Measurements from ENCODE around the gene SLC19A1. TPM values are rescaled to one million over a fixed set of nuclear protein-coding genes. Genes with fewer than 3 reads are reported as not detected.
A peak's percentile ranks its signal among the peaks of the same experiment; 100 is the strongest.
"Not testable (repeated sequence)": the region's sequence is repeated elsewhere in the genome, so short reads cannot be mapped to it uniquely, and the experiment has no call there.

The SLC19A1 gene
- total RNA-seq, 2 donors from 2014 or later, result 12.2 to 15.5 TPM

- intact Hi-C loops (cut with DNase I), result no loop called here
- DNase-seq (ENCODE audit: low spot score), result no peak
- 49% methylated on average over 20 of the region's 20 CpGs for WGBS
- Histone ChIP-seq H3K9me3 (no peaks in the 10 kb centered on the region), H3K27me3 (replicated peaks; ENCODE audit: insufficient read depth) (no peaks in the 10 kb centered on the region), H3K4me3 (no peak overlapping the region), H3K4me1 (replicated peaks) (no peaks in the 10 kb centered on the region), H3K27ac (no peak overlapping the region), H3K36me3 (no peaks in the 10 kb centered on the region)
- TF ChIP-seq, protein P1, sequence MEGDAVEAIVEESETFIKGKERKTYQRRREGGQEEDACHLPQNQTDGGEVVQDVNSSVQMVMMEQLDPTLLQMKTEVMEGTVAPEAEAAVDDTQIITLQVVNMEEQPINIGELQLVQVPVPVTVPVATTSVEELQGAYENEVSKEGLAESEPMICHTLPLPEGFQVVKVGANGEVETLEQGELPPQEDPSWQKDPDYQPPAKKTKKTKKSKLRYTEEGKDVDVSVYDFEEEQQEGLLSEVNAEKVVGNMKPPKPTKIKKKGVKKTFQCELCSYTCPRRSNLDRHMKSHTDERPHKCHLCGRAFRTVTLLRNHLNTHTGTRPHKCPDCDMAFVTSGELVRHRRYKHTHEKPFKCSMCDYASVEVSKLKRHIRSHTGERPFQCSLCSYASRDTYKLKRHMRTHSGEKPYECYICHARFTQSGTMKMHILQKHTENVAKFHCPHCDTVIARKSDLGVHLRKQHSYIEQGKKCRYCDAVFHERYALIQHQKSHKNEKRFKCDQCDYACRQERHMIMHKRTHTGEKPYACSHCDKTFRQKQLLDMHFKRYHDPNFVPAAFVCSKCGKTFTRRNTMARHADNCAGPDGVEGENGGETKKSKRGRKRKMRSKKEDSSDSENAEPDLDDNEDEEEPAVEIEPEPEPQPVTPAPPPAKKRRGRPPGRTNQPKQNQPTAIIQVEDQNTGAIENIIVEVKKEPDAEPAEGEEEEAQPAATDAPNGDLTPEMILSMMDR (IDR thresholded peaks at IDR 0.05), result no peak
- TF ChIP-seq POLR2AphosphoS5 (IDR thresholded peaks at IDR 0.05), result no peak
- TF ChIP-seq POLR2A (IDR thresholded peaks at IDR 0.05), result no peak
Observed at GRCh38 chr21:45570826-45571601, 28.8 kb upstream of the SLC19A1 start.

DNA sequence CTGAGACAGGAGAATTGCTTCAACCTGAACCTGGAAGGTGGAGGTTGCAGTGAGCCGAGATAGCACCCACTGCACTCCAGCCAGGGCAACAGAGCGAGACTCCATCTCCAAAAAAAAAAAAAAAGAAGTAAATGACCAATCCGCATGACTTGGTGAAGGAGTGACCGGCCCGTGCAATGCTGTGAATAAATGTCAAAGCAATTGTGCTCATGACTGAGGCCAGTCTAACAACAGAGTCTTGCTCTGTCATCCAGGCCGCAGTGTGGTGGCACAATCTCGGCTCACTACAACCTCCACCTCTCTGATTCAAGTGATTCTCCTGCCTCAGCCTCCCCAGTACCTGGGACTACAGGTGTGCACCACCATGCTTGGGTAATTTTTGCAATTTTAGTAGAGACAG is 27.8 kb upstream of the SLC19A1 start:
- no peaks in the 10 kb centered on the region for H3K36me3 ChIP-seq
- DNase-seq (ENCODE audit: low spot score), result no peak
- TF ChIP-seq, protein P1 (IDR thresholded peaks at IDR 0.05), result no peak
- TF ChIP-seq POLR2AphosphoS5 (IDR thresholded peaks at IDR 0.05), result no peak
- TF ChIP-seq POLR2A (IDR thresholded peaks at IDR 0.05), result no peak
- H3K27me3 ChIP-seq (replicated peaks; ENCODE audit: insufficient read depth), result no peaks in the 10 kb centered on the region
- no peaks in the 10 kb centered on the region for H3K4me1 ChIP-seq (replicated peaks)
- intact Hi-C loops (cut with DNase I), result no loop called here
- no peak overlapping the region for H3K27ac ChIP-seq
- H3K4me3 ChIP-seq, result no peak overlapping the region
- H3K9me3 ChIP-seq, result no peaks in the 10 kb centered on the region
- WGBS, result 93% methylated on average over 7 of the region's 7 CpGs

DNA sequence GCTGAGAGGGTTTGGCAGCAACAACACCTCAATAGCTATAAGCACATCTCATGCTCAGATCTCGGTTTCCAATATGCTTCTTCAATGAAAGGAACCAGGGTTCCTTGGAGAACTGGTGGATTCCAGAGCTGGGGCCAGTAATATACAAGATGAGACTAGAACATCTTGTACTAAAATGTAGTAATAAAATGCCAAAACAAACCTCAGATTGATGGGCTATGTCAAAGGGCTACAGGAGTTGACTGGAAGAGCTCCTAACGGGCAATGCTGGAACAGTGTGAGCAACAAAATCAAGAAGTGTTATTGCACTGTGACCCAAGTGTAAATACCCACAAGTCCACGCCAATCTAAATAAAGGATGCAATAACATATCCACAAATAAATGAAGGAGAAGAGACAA is 26.1 kb upstream of the SLC19A1 start:
- intact Hi-C loops (cut with DNase I), result no loop called here
- Histone ChIP-seq H3K27me3 (replicated peaks; ENCODE audit: insufficient read depth) (no peaks in the 10 kb centered on the region), H3K9me3 (no peaks in the 10 kb centered on the region), H3K27ac (no peak overlapping the region), H3K4me1 (replicated peaks) (no peaks in the 10 kb centered on the region), H3K36me3 (no peaks in the 10 kb centered on the region), H3K4me3 (no peak overlapping the region)
- TF ChIP-seq, protein P1 (IDR thresholded peaks at IDR 0.05), result no peak
- TF ChIP-seq POLR2A (IDR thresholded peaks at IDR 0.05), result no peak
- peak; percentile 45 for TF ChIP-seq POLR2AphosphoS5 (IDR thresholded peaks at IDR 0.05)
- 46% methylated on average over 3 of the region's 3 CpGs for WGBS
- DNase-seq (ENCODE audit: low spot score), result no peak

DNA sequence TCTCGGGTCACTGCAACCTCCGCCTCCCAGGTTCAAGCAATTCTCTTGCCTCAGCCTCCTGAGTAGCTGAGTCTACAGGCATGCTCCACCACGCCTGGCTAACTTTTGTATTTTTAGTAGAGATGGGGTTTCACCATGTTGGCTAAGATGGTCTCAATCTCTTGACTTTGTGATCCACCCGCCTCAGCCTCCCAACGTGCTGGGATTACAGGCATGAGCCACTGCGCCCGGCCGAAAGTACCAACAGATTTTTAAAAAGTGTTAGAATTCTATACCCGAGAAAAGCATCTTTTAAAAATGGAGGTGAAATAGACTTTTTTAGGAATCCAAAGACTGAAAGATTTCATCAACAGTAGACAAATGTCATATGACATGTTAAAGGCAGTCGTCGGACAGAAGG is 21.9 kb upstream of the SLC19A1 start:
- H3K4me3 ChIP-seq; H3K27ac ChIP-seq; H3K36me3 ChIP-seq; H3K27me3 ChIP-seq (replicated peaks; ENCODE audit: insufficient read depth); DNase-seq (ENCODE audit: low spot score); H3K9me3 ChIP-seq; intact Hi-C loops (cut with DNase I); H3K4me1 ChIP-seq (replicated peaks): not testable (repeated sequence)
- WGBS, result 96% methylated on average over 11 of the region's 11 CpGs

DNA sequence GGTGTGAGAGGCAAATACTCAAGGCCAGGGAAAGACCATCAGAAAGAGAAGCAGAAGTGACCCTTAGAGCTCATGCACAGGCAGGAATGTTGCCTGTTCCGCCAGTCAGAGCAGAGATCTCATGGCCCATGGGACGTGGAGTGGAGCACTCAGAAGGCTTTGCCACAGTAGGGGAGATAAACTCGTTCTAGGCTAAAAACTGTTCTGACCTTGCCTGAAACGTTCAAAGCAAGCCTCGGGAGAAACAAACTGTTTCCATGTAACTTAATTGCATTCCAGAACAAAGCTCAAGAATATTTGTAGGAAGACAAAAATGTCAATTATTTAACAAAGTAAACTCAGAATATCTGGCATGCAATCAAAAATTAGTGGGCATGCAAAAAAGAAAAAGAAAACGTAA is 20.7 kb upstream of the SLC19A1 start:
- TF ChIP-seq POLR2A (IDR thresholded peaks at IDR 0.05) (no peak), POLR2AphosphoS5 (IDR thresholded peaks at IDR 0.05) (no peak)
- TF ChIP-seq, protein P1 (IDR thresholded peaks at IDR 0.05), result no peak
- H3K36me3 ChIP-seq, result no peaks in the 10 kb centered on the region
- no peaks in the 10 kb centered on the region for H3K9me3 ChIP-seq
- no peak overlapping the region for H3K27ac ChIP-seq
- intact Hi-C loops (cut with DNase I), result no loop called here
- H3K27me3 ChIP-seq (replicated peaks; ENCODE audit: insufficient read depth), result no peaks in the 10 kb centered on the region
- no peaks in the 10 kb centered on the region for H3K4me1 ChIP-seq (replicated peaks)
- H3K4me3 ChIP-seq, result no peak overlapping the region
- no peak for DNase-seq (ENCODE audit: low spot score)
- 30% methylated on average over 6 of the region's 6 CpGs for WGBS

Data from prostate gland (tissue), 2 donors.